Fibroblast of the aortic adventitia (primary cell): ENCODE measurements around the gene GCDH. TPM values are rescaled to one million over a fixed set of nuclear protein-coding genes. Genes with fewer than 3 reads are reported as not detected.

Experiments
- DNase-seq: peaks from one replicate; pipeline ENCODE4 v3.0.0-alpha.2; 2010; ENCODE audit warnings: low read depth
- H3K4me3 ChIP-seq: 2 replicates; pipeline ENCODE4 v1.5.1; 2011; ENCODE audit warnings: low read depth, mild to moderate bottlenecking, control low read depth, low read length, moderate library complexity
- CTCF ChIP-seq: IDR thresholded peaks from 2 replicates; pipeline ENCODE4 v1.5.1; 2011; ENCODE audit warnings: mild to moderate bottlenecking, low read length, control low read depth, inconsistent platforms; ENCODE audit not compliant: insufficient read depth
- total RNA-seq: library from RNA; depleted of rRNA; stranded (reverse); fragments of >200 nt; gene quantifications from 2 replicates; pipeline ENCODE4 v1.2.3, GENCODE V29; 2012; ENCODE audit warnings: low replicate concordance

The GCDH gene
- total RNA-seq, 1 donor = 24.4 TPM

GRCh38 chr19:12930002-12930645 is 39.2 kb downstream of the GCDH start:
- DNase-seq = no peak
- TF ChIP-seq CTCF = no peak
- no peak overlapping the region for H3K4me3 ChIP-seq

- no peak for DNase-seq
- TF ChIP-seq CTCF = no peak
- peak overlapping the region; percentile 100 for H3K4me3 ChIP-seq
These were observed 41.7 kb downstream of the GCDH start for GRCh38 chr19:12932392-12933286.

- H3K4me3 ChIP-seq = peak within 1 kb of the TSS; percentile 100
- no peak for TF ChIP-seq CTCF
- peak; percentile 86 for DNase-seq
These were observed 42.5 kb downstream of the GCDH start, which contains the start of gene FARSA for GRCh38 chr19:12933287-12934072. FARSA (minus strand) TSS chr19:12933711; CDS start chr19:12933696, 15 bp downstream.

GRCh38 chr19:12935071-12935470 is 44.1 kb downstream of the GCDH start:
- no peak for TF ChIP-seq CTCF
- DNase-seq = no peak
- H3K4me3 ChIP-seq = no peak overlapping the region

- no peak for DNase-seq
- no peak overlapping the region for H3K4me3 ChIP-seq
- no peak for TF ChIP-seq CTCF
These were observed 45.6 kb downstream of the GCDH start for GRCh38 chr19:12936582-12936981.

- peak overlapping the region; percentile 72 for H3K4me3 ChIP-seq
- no peak for TF ChIP-seq CTCF
- no peak for DNase-seq
These were observed 46.4 kb downstream of the GCDH start for GRCh38 chr19:12937093-12937926.
